ENCODE measurements around the gene RPL29. TPM values are rescaled to one million over a fixed set of nuclear protein-coding genes. Genes with fewer than 3 reads are reported as not detected.
A peak's percentile ranks its signal among the peaks of the same experiment; 100 is the strongest.

The RPL29 gene
- total RNA-seq, 1 donor from 2014 or later: 872 TPM

DNA sequence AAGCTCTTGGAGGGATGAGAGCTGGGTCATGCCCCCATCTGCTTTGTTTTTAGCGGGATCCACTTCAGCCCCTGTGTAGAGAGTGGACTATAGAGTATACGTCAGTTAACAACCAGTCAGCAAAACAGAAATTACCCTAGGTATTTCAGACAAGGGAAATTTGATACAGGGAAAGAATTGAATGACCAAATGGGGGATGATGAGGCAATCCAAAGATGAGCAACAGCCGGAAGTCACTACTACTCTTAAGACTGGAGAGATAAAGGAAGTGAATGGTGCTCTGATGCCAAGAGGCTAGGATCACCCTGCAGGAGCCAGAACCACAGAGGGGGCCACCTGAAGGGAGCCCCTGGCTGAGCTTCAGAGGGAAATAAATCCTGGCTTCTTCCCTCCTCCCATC lies 42.2 kb downstream of the RPL29 start:
- H3K4me1 ChIP-seq (ENCODE audit: insufficient read depth, low read length): peaks cover 9% of the 10 kb centered on the region
- H3K4me3 Mint-ChIP-seq (ENCODE audit: unreplicated experiment): no peak overlapping the region
- H3K4me1 Mint-ChIP-seq (ENCODE audit: low read depth, unreplicated experiment): no peaks in the 10 kb centered on the region
- H4K20me1 ChIP-seq (ENCODE audit: insufficient read depth, low read length): peaks cover 16% of the 10 kb centered on the region
- H3K4me2 ChIP-seq (ENCODE audit: low read length): no peak overlapping the region
- peaks cover 4% of the 10 kb centered on the region for H3K36me3 ChIP-seq (ENCODE audit: insufficient read depth, low read length)
- H2AFZ ChIP-seq (ENCODE audit: low read depth, low read length): no peak overlapping the region
- no peaks in the 10 kb centered on the region for H3K79me2 ChIP-seq (ENCODE audit: insufficient read depth, low read length)
- H3K36me3 Mint-ChIP-seq (ENCODE audit: low read depth, unreplicated experiment): peaks cover 9% of the 10 kb centered on the region
- FAIRE-seq (peak; percentile 34), DNase-seq (ENCODE audit: low read depth) (peak; percentile 47)
- peaks cover 9% of the 10 kb centered on the region for H3K27me3 ChIP-seq (ENCODE audit: insufficient read depth, low read length)
- H3K9ac ChIP-seq (ENCODE audit: low read length): no peak overlapping the region
- TF ChIP-seq, protein P1, sequence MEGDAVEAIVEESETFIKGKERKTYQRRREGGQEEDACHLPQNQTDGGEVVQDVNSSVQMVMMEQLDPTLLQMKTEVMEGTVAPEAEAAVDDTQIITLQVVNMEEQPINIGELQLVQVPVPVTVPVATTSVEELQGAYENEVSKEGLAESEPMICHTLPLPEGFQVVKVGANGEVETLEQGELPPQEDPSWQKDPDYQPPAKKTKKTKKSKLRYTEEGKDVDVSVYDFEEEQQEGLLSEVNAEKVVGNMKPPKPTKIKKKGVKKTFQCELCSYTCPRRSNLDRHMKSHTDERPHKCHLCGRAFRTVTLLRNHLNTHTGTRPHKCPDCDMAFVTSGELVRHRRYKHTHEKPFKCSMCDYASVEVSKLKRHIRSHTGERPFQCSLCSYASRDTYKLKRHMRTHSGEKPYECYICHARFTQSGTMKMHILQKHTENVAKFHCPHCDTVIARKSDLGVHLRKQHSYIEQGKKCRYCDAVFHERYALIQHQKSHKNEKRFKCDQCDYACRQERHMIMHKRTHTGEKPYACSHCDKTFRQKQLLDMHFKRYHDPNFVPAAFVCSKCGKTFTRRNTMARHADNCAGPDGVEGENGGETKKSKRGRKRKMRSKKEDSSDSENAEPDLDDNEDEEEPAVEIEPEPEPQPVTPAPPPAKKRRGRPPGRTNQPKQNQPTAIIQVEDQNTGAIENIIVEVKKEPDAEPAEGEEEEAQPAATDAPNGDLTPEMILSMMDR (IDR thresholded peaks at IDR 0.05; ENCODE audit: insufficient read depth, low read depth, low read length): no peak
- no peak for TF ChIP-seq EZH2 (IDR thresholded peaks at IDR 0.05; ENCODE audit: insufficient read depth, low read length)
- H3K27ac ChIP-seq (ENCODE audit: low read depth, low read length): no peak overlapping the region
- H3K27ac Mint-ChIP-seq (ENCODE audit: unreplicated experiment): no peak overlapping the region
- peaks cover 44% of the 10 kb centered on the region for H3K27me3 Mint-ChIP-seq (ENCODE audit: low read depth, unreplicated experiment)
- no peaks in the 10 kb centered on the region for H3K9me3 ChIP-seq (ENCODE audit: insufficient read depth, low read depth, low read length)
- peaks cover 5% of the 10 kb centered on the region for H3K9me3 Mint-ChIP-seq (ENCODE audit: unreplicated experiment)
- no peak overlapping the region for H3K4me3 ChIP-seq (ENCODE audit: insufficient read depth, low read depth, low read length)

DNA sequence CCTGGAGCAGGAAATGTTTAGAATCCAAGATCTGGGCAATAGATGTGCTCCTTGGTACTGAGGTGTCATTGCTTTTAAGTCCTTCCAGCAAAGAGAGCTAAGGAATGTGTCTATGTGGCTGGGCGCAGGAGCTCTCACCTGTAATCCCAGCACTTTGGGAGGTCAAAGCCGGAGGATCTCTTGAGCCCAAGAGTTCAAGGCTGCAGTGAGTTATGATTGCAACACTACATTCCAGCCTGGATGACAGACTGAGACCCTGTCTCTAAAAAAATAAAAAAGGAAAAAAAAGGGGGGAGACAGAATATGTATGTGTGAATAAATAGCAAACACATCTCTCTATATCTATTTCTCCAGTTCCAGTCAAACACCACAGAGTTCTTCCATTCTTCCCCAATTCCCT lies 44.8 kb downstream of the RPL29 start:
- DNase-seq (ENCODE audit: low read depth) (no peak), FAIRE-seq (no peak)
- no peak overlapping the region for H3K4me3 ChIP-seq (ENCODE audit: insufficient read depth, low read depth, low read length)
- no peak overlapping the region for H3K9ac ChIP-seq (ENCODE audit: low read length)
- H3K27me3 Mint-ChIP-seq (ENCODE audit: low read depth, unreplicated experiment): peaks cover 63% of the 10 kb centered on the region
- peaks cover 9% of the 10 kb centered on the region for H3K4me1 ChIP-seq (ENCODE audit: insufficient read depth, low read length)
- TF ChIP-seq, protein P1 (IDR thresholded peaks at IDR 0.05; ENCODE audit: insufficient read depth, low read depth, low read length): no peak
- TF ChIP-seq EZH2 (IDR thresholded peaks at IDR 0.05; ENCODE audit: insufficient read depth, low read length): no peak
- H3K4me3 Mint-ChIP-seq (ENCODE audit: unreplicated experiment): no peak overlapping the region
- no peaks in the 10 kb centered on the region for H3K4me1 Mint-ChIP-seq (ENCODE audit: low read depth, unreplicated experiment)
- peaks cover 4% of the 10 kb centered on the region for H4K20me1 ChIP-seq (ENCODE audit: insufficient read depth, low read length)
- H3K27ac ChIP-seq (ENCODE audit: low read depth, low read length): no peak overlapping the region
- H3K36me3 ChIP-seq (ENCODE audit: insufficient read depth, low read length): no peaks in the 10 kb centered on the region
- H3K9me3 Mint-ChIP-seq (ENCODE audit: unreplicated experiment): peaks cover 7% of the 10 kb centered on the region
- H3K9me3 ChIP-seq (ENCODE audit: insufficient read depth, low read depth, low read length): no peaks in the 10 kb centered on the region
- H3K27me3 ChIP-seq (ENCODE audit: insufficient read depth, low read length): peaks cover 9% of the 10 kb centered on the region
- H2AFZ ChIP-seq (ENCODE audit: low read depth, low read length): no peak overlapping the region
- H3K79me2 ChIP-seq (ENCODE audit: insufficient read depth, low read length): no peaks in the 10 kb centered on the region
- H3K36me3 Mint-ChIP-seq (ENCODE audit: low read depth, unreplicated experiment): peaks cover 14% of the 10 kb centered on the region
- H3K27ac Mint-ChIP-seq (ENCODE audit: unreplicated experiment): no peak overlapping the region
- H3K4me2 ChIP-seq (ENCODE audit: low read length): no peak overlapping the region

DNA sequence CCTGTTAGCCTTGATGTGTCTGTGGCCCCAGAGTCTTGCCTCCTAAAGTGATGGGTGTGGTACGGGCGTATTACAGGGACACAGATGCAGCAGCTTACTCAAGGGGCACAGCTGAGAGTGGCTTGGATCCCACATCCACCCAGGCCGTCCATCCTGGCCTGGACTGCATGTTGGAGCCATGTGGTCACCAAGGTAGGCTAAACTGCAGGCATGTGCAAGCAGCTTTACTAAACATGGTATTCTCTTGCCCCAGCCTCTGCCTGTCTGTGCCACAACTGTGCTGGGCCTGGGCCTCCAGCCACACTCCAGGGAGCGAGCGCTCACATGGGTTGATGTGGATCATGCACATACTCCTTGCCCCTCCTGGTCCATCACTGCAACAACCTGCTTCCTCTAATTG lies 46.6 kb downstream of the RPL29 start:
- Histone ChIP-seq H3K4me1 (ENCODE audit: insufficient read depth, low read length) (peaks cover 6% of the 10 kb centered on the region), H3K9ac (ENCODE audit: low read length) (no peak overlapping the region), H2AFZ (ENCODE audit: low read depth, low read length) (no peak overlapping the region), H3K4me2 (ENCODE audit: low read length) (no peak overlapping the region), H3K9me3 (ENCODE audit: insufficient read depth, low read depth, low read length) (no peaks in the 10 kb centered on the region), H3K27ac (ENCODE audit: low read depth, low read length) (no peak overlapping the region), H3K79me2 (ENCODE audit: insufficient read depth, low read length) (no peaks in the 10 kb centered on the region), H3K27me3 (ENCODE audit: insufficient read depth, low read length) (peaks cover 2% of the 10 kb centered on the region), H3K36me3 (ENCODE audit: insufficient read depth, low read length) (no peaks in the 10 kb centered on the region), H4K20me1 (ENCODE audit: insufficient read depth, low read length) (no peaks in the 10 kb centered on the region), H3K4me3 (ENCODE audit: insufficient read depth, low read depth, low read length) (no peak overlapping the region)
- Mint-ChIP-seq H3K4me3 (ENCODE audit: unreplicated experiment) (no peak overlapping the region), H3K9me3 (ENCODE audit: unreplicated experiment) (peaks cover 8% of the 10 kb centered on the region), H3K27ac (ENCODE audit: unreplicated experiment) (no peak overlapping the region), H3K4me1 (ENCODE audit: low read depth, unreplicated experiment) (no peaks in the 10 kb centered on the region), H3K36me3 (ENCODE audit: low read depth, unreplicated experiment) (peaks cover 13% of the 10 kb centered on the region), H3K27me3 (ENCODE audit: low read depth, unreplicated experiment) (peaks cover 63% of the 10 kb centered on the region)
- TF ChIP-seq, protein P1 (IDR thresholded peaks at IDR 0.05; ENCODE audit: insufficient read depth, low read depth, low read length): no peak
- no peak for TF ChIP-seq EZH2 (IDR thresholded peaks at IDR 0.05; ENCODE audit: insufficient read depth, low read length)
- DNase-seq (ENCODE audit: low read depth) (no peak), FAIRE-seq (no peak)
